ENCODE measurements around the gene AQP10.

AQP10 gene

DNA sequence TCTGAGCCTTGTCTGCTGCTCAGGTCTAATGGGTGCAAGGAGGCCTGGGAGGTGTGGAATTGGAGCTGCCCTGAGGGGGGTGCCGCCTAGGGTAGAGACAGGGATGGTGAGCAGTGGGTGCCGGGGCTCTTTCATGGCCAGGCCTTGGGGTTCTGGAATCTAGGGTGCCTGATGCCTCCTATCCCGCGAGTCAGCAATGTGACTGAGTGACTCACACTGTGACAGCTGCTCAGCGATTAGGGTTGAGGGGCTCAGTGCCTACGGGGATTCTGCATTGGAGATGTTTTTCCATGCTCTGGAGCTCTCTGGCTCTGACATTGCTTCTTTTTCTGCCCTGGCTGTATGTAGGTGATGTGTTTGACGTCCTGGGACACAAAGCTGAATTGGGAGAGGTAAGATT, 21.2 kb downstream of the AQP10 start:
- DNase-seq (ENCODE audit: extremely low read depth, low read depth), result no peak
- no peak overlapping the region for H3K4me3 ChIP-seq (replicated peaks; ENCODE audit: low read depth, low read length)
- no peak for TF ChIP-seq CTCF (IDR thresholded peaks at IDR 0.05; ENCODE audit: low read depth, low read length, missing control alignments)

- no peak for DNase-seq (ENCODE audit: extremely low read depth, low read depth)
- no peak overlapping the region for H3K4me3 ChIP-seq (replicated peaks; ENCODE audit: low read depth, low read length)
- TF ChIP-seq CTCF (IDR thresholded peaks at IDR 0.05; ENCODE audit: low read depth, low read length, missing control alignments), result no peak
Observed at GRCh38 chr1:154342836-154343472, 22.1 kb downstream of the AQP10 start.

DNA sequence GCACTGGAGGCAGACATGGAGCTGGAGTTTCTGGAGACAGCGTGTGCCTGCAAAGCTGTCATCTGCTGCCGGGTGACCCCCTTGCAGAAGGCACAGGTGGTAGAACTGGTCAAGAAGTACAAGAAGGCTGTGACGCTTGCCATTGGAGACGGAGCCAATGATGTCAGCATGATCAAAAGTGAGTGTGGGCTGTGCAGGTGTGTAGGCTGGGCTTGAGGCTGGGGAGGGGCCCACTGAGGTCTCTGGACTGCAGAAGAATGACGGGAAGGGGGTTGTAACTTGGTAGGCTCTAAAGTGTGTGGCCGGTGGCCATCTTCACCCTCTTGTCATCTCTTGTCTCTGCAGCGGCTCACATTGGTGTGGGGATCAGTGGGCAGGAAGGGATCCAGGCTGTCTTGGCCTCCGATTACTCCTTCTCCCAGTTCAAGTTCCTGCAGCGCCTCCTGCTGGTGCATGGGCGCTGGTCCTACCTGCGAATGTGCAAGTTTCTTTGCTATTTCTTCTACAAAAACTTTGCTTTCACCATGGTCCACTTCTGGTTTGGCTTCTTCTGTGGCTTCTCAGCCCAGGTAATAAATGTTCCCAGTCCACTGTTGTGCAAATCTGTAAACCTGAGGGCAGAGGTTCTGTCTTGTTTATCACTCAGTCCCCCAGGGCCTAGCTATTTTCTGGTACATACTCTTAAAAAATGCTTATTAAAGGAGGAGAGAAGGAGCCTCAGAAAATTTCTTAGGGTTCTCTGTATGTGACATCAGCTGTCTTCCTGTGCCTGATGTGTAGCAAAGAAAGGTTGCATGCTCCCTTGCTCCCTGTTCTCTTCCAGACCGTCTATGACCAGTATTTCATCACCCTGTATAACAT, 24.3 kb downstream of the AQP10 start:
- H3K4me3 ChIP-seq (replicated peaks; ENCODE audit: low read depth, low read length), result no peak overlapping the region
- peak; percentile 82 for TF ChIP-seq CTCF (IDR thresholded peaks at IDR 0.05; ENCODE audit: low read depth, low read length, missing control alignments)
- DNase-seq (ENCODE audit: extremely low read depth, low read depth), result no peak

GRCh38 chr1:154346276-154346917, 25.5 kb downstream of the AQP10 start:
- no peak for DNase-seq (ENCODE audit: extremely low read depth, low read depth)
- no peak overlapping the region for H3K4me3 ChIP-seq (replicated peaks; ENCODE audit: low read depth, low read length)
- no peak for TF ChIP-seq CTCF (IDR thresholded peaks at IDR 0.05; ENCODE audit: low read depth, low read length, missing control alignments)

DNA sequence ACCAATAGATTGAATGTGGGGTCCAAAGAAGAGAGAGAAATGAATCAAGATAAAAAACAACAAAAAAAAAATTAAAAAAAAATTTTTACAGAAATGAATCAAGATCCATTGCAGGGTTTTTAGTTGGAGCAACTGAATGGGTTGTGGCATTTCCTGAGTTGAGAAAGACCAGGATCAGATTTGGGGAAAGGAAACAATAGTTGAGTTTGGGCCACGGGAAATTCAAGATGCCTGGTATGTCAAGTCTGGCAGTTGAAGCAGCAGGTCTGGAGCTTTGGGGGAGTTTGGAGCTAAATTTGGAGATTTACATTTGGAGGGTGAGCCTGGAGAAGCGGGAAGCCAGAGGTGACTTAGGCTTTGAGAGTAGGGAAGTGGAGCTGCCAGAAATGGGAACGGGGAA, 27.1 kb downstream of the AQP10 start:
- TF ChIP-seq CTCF (IDR thresholded peaks at IDR 0.05; ENCODE audit: low read depth, low read length, missing control alignments), result no peak
- H3K4me3 ChIP-seq (replicated peaks; ENCODE audit: low read depth, low read length), result no peak overlapping the region
- DNase-seq (ENCODE audit: extremely low read depth, low read depth), result no peak

DNA sequence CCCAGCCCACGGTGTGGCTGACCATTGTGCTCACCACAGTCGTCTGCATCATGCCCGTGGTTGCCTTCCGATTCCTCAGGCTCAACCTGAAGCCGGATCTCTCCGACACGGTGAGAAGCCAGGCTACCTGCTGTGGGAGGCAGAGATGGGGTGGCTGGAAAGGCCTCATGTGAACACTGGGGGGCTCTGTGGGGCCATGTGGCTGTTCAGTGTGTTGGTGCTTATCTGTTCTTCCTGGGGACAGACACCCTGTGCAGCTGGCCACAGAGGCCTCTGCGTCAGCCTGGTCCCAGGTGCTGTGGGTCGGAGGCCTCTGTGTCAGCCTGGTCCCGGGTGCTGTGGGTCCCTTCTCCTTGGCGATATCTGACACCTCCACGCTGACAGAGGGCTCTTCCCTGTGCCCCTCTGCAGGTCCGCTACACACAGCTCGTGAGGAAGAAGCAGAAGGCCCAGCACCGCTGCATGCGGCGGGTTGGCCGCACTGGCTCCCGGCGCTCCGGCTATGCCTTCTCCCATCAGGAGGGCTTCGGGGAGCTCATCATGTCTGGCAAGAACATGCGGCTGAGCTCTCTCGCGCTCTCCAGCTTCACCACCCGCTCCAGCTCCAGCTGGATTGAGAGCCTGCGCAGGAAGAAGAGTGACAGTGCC, 27.7 kb downstream of the AQP10 start:
- no peak for TF ChIP-seq CTCF (IDR thresholded peaks at IDR 0.05; ENCODE audit: low read depth, low read length, missing control alignments)
- no peak for DNase-seq (ENCODE audit: extremely low read depth, low read depth)
- H3K4me3 ChIP-seq (replicated peaks; ENCODE audit: low read depth, low read length), result no peak overlapping the region

Data from HFF-Myc (cell line).